HPDE6-E6E7 (cell line): Measurements from ENCODE around the gene FRMD1.

Experiments
- DNase-seq: peaks from one replicate; pipeline ENCODE4 v3.0.0; 2011; ENCODE audit warnings: missing footprints; ENCODE audit errors: extremely low spot score

FRMD1 gene

DNA sequence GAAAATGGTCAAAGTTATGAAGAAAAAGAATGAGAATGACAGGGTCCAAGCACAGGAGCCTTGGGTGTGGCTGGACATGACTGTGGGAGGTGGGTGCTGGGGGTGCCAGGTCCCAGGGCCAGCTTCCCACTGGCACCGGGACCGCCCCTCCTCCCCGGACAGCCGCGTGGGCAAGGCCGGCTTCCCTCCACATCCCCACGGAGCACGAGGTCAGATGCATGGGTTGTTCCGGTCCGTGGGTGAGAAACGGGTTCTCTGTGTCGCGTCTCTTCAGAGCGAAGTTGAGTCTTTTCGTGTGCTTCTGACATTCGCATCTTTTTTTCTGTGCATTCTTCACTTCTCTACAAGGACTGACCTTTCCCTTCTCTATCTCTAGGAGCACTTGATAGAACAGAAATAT lies 51.5 kb downstream of the FRMD1 start:
- no peak for DNase-seq

GRCh38 chr6:168026925-168027324 lies 52.1 kb downstream of the FRMD1 start:
- no peak for DNase-seq

- DNase-seq: no peak
Measured at GRCh38 chr6:168025831-168026710, 52.9 kb downstream of the FRMD1 start.

DNA sequence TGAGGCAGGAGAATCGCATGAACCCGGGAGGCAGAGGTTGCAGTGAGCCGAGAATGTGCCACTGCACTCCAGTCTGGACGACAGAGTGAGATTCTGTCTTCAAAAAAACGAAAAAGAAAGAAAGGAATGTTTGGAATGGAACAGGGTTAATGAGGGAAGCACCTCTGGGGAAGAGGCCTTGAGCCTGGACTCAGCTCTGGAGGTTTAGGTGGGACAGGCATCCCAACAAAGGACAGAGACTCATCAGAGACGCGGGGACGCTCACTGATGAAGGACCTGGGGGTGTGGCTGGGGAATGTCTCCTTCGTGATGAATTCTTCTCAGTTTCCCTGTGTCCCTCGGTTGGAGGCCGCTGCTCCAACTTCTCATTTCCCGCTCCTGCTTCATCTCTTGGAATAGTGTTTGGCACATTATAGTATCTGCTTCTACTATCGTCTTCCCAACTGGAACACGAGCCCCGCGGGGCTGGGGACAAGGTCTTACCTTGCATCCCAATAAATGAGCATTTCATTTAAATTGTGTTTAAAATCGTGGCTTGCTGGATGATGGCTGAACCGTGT lies 54.0 kb downstream of the FRMD1 start:
- no peak for DNase-seq

DNA sequence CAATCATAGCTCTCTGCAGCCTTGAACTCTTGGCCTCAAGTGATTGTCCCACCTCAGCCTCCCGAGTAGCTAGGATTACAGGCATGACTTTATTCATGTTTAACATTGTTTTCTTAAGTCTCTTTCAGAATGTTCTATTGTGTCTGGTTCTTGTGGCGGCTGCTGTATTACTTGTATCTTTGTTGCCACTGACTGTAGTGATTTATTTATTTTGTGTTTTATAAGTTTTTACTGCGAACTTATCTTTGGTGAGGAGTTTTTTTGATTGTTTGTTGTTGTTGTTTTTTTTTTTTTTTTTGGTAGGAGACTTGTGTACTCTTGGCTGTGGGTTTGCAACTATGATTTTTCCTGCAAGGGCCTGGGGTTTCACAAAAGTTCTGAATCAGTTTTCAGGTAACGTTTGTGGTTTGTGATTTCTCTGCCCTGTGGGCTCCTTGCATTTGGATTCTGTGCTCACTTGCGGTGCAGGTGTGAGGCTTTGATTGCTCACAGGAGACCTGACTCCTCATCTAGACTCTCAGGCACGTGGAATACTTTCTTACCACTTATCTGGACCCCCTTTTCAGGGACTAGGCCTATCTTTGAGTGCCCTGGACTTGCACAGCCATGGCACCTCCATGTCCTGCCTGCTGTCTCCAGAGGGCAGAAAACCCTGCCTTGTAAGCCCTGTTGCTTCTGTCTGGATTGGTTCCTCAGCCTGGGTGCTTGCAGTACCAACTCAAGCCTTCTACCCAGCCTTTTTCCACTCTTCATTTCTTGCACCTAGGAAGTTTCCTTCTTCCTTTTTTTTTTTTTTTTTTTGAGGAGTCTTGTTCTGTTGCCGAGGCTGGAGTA lies 56.3 kb downstream of the FRMD1 start:
- DNase-seq: no peak

GRCh38 chr6:168021581-168021980 lies 57.4 kb downstream of the FRMD1 start:
- DNase-seq: no peak

- DNase-seq: no peak
Measured at GRCh38 chr6:168020242-168020641, 58.8 kb downstream of the FRMD1 start.

DNA sequence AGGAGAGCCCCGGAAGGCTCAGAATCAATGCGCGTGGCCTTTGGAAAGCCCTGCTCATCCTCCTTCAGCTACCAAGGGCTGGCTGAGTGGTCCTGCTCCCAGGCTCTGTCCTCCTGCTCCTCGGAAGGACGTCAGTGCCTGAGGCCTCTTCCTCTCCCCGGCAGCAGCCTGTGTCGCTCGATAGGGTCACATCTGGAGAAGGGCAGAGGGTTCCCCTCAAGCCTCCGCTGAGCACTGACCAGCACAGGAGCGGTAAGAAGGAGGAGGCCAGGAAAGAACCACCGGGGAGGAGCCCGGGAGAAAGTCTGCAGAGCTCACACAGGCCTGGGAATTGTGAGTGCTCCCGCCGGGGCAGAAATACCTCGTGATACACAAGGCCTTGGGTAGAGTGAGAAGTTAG lies 60.3 kb downstream of the FRMD1 start:
- no peak for DNase-seq

- DNase-seq: no peak
Measured at GRCh38 chr6:168017629-168018028, 61.4 kb downstream of the FRMD1 start.

DNA sequence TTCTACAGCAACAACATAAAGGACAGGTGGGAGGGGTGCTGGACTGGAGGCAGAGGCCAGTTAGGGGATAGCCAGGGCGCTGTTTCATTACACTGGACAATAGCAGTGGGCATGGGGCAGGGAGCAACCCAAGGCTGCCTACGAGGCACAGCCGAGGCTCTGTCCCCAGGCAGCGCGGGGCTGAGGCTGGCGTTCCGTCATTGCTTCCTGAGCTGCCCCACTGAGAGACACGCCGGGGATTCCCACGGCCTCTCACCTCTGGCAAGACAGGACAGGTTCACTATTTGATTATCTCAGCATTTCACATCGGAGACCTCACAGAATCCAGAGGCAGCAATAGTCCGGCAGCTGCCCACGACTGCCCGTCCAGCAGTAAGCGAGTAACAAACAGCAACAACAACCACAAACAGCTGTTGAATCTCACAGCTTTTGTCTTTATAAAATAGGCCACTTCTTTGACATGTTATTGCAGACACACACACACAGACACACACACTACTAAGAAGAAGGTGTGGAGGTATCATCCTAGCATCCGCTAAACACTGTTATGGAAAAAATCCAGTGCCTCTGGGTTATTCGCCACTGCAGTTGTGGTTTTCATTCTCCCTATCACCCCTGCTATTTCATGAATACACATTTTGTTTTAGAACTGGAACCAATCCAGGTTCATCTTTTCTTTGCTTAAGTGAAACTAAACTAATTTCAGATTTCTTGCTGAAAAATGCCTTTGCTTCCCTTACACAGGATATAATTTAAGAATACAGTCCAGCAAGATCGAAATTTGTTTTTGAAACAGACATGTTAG lies 62.1 kb downstream of the FRMD1 start:
- DNase-seq: peak; percentile 20

DNA sequence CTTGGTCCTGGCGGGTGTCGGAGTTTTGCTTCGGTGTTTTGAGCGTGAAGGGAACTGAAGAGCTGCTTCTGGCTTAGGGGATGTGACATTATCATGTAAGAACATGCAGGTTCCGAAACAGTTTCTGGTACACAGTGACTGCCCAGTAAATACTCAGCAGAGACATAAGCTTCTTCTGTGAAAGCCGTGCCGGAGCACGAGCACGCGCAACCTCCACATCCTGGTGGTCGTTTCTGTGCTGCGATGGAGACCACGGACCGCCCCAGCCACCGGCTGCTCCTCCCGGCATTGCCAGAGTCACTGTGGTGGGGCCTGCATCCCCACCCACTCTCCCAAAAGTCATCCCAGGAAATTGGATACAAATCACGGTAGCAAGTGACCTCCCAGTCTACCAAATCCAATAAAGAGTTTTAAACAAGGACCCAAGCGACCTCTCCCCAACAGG lies 62.8 kb downstream of the FRMD1 start:
- DNase-seq: no peak

DNA sequence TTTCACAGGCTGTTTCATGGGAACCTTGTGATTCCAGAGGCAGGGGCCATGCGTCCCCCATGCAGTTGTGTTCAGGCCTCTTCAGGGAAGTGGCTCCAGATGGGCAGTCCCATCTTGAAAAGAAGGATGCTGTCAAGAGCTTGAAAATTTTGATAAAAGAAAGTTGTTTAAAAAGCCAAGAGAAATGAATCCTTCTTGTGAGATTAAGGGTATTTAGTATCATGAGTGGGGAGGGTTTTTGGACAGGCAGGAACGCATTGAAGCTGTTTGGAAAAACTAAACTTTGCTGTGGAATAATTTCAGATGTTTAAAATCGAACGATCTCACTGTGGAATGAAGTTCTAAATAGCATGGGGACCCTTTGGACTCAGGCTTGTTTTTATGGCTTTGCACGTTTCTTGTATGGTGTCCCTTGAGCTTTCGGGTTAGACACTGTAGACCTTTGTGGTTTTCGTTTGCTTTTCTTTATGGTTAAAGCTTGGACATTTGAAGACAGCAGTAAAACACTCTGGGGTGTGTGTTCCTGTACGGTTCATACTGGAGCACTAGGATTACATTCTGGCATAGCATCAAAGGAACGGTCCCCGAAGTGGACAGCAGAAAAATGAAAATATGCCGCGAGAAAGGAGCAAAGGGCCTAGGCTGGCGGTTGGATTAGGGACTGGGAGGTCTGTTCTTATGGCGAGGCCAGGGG lies 63.4 kb downstream of the FRMD1 start:
- no peak for DNase-seq

DNA sequence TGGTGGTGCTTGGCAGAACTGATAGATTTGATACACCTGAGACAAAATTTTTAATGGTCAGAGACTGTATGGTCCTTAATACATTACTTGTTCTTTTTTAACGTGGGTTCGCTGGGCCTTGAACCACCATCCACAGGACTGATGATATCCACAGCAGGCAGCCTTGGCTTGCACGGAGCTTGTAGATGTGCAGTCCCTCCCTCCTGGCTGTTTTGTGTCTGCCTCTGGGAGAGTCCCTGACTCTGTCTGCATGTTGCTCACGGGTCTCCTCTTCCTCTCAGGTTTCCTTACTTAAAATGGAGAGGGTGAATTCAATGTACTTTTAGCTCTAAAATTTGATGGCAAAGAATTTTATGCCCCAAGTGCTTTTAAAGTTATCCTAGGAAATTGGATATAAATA lies 64.0 kb downstream of the FRMD1 start:
- no peak for DNase-seq

GRCh38 chr6:168014428-168014827 lies 64.6 kb downstream of the FRMD1 start:
- DNase-seq: no peak

DNA sequence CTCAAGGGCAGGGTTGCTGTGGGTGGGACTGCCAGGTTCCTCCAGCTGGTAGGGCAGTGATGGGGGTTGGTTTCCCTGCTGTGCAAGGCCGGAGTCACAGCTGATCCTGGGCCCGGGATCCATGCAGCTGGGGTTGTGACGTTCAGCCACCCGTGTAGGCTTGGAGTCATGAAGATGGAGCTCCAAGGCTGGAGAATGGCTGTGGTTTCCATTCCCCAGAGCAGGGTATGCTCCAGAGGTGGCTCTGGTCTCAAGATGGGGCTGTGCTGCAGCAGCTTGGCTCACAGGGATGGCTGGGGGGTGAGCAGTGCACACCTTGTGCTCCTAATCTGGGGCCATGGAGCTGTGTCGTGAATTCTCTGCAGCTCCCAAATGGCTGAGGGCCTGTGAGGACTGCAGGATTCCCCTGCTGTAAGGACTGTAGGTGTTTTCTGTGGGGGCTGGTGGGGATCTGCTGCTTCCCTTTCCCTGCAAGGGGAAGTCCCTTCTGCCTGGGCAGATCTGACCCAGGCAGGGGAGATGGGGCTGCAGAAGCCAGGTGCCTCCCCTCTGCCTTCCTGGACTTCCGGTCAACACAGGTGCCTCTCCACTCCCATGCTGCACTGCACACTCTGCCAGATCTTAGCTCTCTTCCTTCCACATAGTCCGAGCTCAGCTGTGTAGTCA lies 65.6 kb downstream of the FRMD1 start:
- DNase-seq: no peak

GRCh38 chr6:168012431-168013249 lies 66.4 kb downstream of the FRMD1 start:
- no peak for DNase-seq

- no peak for DNase-seq
Measured at GRCh38 chr6:168011291-168011690, 67.7 kb downstream of the FRMD1 start.

DNA sequence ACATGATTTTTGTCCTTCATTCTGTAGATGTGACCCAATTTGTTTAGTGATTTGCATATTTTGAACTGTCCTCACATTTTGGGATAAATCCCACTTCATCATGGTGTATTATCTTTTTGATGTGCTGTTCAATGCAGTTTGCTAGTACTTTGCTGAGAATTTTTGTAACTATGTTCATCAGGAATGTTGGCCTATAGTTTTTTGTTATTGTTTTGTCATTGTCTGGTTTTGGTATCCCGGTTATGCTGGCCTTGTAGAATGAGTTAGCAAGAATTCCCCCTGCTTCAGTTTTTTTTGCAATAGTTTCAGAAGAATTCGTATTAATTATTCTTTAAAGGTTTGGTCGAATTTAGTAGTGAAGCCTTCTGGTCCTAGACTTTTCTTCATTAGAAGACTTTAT lies 69.7 kb downstream of the FRMD1 start:
- DNase-seq: no peak

DNA sequence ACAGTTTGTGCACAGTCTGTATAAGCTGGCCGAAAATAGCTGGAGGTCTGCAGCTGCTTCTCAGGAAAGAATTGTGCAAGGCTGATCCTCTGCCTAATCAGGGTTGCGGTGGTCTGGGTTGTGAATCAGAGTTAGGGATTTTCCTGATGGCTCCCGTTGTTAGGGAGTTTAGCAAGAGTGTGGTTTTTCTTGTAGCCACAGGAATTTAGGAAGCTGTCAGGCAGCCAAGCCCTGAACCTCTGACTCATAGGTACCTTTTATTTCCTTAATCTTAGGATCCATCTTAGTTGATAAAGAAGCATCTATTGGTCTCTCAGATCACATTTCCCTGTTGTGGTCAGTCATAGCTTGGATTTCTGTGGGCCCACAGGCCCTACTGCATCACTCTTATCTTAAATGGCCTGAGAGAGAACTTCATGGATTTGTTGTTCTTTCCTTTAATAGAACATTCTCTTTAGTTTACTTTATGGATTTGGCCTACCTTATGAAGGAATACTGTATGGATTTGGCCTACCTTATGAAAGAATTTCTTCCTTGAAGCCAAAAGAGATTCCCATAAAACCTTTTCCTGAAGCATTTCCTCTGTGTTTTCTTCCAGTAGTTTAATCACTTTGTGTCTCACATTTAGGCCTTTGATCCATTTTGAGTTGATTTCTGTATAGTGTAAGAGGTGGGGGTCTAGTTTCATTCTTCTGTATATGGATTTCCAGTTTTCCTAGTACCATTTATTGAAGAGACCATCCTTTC lies 71.2 kb downstream of the FRMD1 start:
- DNase-seq: peak; percentile 76
